ENCODE results near the gene NR2C1.
A peak's percentile ranks its signal among the peaks of the same experiment; 100 is the strongest.

The NR2C1 gene

DNA sequence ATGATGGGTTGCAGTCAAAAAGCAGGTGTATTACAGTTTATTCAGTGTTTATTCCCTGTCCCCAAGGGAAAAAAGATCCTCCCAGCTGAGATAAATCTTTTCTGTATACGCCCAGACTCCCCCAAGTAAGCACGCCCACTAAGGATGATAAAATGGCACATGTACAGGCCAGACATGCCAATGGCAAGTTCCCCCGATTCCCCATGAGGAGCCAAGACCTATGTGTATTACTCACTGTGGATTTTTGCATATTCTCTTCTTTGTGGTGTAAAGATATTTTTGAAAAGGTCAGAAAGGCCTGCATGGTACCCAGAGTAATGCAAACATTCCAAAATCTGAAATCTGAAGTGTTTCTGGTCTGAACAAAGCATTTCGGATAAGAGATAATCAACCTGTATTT is 22.2 kb downstream of the NR2C1 start:
- H3K4me3 ChIP-seq (ENCODE audit: low read depth in 1 of 2, low read length in 2 of 2) = no peak overlapping the region
- peaks cover 34 to 39% of the 10 kb centered on the region in 2 donors for H3K36me3 ChIP-seq (ENCODE audit: control insufficient read depth in 1 of 2, insufficient read depth in 2 of 2, low read length in 2 of 2)
- no peak overlapping the region for H3K27ac ChIP-seq (ENCODE audit: low read length)
- peaks cover 0 to 12% of the 10 kb centered on the region in 2 donors for H3K4me1 ChIP-seq (ENCODE audit: control insufficient read depth in 1 of 2, insufficient read depth in 2 of 2, low read length in 2 of 2)
- no peaks in the 10 kb centered on the region for H3K27me3 ChIP-seq (ENCODE audit: low read depth, low read length)
- H3K9me3 ChIP-seq (ENCODE audit: control insufficient read depth in 1 of 2, low read length in 2 of 2) = no peaks in the 10 kb centered on the region

DNA sequence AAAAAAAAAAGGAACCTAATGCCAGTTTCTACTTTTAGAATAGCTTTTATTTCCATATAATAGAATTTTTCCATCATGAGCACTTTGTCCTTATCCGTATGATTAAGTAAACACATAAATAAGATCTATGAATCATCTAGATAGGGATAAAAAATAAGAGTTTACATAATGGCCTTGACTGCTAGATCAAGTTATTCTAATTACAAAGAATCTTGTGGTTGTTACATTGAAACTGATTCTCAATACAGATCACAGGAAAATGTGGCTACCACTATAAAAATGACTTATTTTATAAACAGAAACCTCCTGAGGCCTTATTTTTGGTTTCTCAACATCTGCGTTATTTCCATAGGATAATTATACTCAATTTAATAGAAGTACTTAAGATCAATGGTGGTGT is 35.5 kb downstream of the NR2C1 start:
- Histone ChIP-seq H3K27ac (ENCODE audit: low read length) (no peak overlapping the region), H3K27me3 (ENCODE audit: low read depth, low read length) (no peaks in the 10 kb centered on the region), H3K9me3 (ENCODE audit: control insufficient read depth in 1 of 2, low read length in 2 of 2) (no peaks in the 10 kb centered on the region), H3K4me1 (ENCODE audit: control insufficient read depth in 1 of 2, insufficient read depth in 2 of 2, low read length in 2 of 2) (no peaks in the 10 kb centered on the region), H3K36me3 (ENCODE audit: control insufficient read depth in 1 of 2, insufficient read depth in 2 of 2, low read length in 2 of 2) (peaks cover 8 to 37% of the 10 kb centered on the region in 2 donors), H3K4me3 (ENCODE audit: low read depth in 1 of 2, low read length in 2 of 2) (no peak overlapping the region)

DNA sequence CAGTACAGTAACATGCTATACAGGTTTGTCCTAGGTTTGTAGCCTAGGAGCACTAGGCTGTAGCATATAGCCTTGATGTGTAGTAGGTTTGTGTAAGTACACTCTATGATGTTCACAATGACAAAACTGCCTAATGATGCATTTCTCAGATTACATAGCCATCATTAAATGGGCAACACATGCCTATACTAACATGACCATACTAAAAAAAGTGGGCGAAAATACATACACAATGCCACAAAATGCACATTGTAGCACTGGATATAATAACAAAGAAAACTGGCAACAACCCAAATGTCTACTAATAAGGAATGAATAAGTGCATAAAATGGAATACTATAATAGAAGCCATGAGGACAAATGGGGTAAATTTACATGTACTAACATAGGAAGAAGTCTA is 38.7 kb downstream of the NR2C1 start:
- no peak overlapping the region for H3K27ac ChIP-seq (ENCODE audit: low read length)
- no peaks in the 10 kb centered on the region for H3K27me3 ChIP-seq (ENCODE audit: low read depth, low read length)
- no peaks in the 10 kb centered on the region for H3K9me3 ChIP-seq (ENCODE audit: control insufficient read depth in 1 of 2, low read length in 2 of 2)
- no peak overlapping the region for H3K4me3 ChIP-seq (ENCODE audit: low read depth in 1 of 2, low read length in 2 of 2)
- H3K36me3 ChIP-seq (ENCODE audit: control insufficient read depth in 1 of 2, insufficient read depth in 2 of 2, low read length in 2 of 2) = peaks cover 12 to 55% of the 10 kb centered on the region in 2 donors
- H3K4me1 ChIP-seq (ENCODE audit: control insufficient read depth in 1 of 2, insufficient read depth in 2 of 2, low read length in 2 of 2) = no peaks in the 10 kb centered on the region

DNA sequence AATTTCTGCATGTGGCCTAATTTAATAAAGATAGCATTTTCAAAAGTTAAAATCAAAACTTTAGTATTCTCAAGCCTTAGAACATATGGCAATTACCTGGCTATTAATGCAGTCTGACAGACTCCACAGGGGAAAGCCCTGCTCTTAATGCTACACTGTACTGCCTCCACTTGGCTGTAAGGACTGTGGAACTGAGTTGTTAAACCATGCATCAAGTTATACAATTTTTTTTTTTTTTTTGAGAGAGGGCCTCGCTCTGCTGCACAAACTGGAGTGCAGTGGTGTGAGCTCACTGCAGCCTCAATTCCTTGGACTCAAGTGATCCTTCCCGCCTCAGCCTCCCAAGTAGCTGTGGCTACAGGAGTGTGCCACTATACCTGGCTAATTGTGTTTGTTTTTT is 50.9 kb downstream of the NR2C1 start:
- Histone ChIP-seq H3K27ac (ENCODE audit: low read length) (no peak overlapping the region), H3K9me3 (ENCODE audit: control insufficient read depth in 1 of 2, low read length in 2 of 2) (no peaks in the 10 kb centered on the region), H3K27me3 (ENCODE audit: low read depth, low read length) (no peaks in the 10 kb centered on the region), H3K4me3 (ENCODE audit: low read depth in 1 of 2, low read length in 2 of 2) (no peak overlapping the region), H3K4me1 (ENCODE audit: control insufficient read depth in 1 of 2, insufficient read depth in 2 of 2, low read length in 2 of 2) (no peaks in the 10 kb centered on the region), H3K36me3 (ENCODE audit: control insufficient read depth in 1 of 2, insufficient read depth in 2 of 2, low read length in 2 of 2) (peaks cover 5 to 14% of the 10 kb centered on the region in 2 donors)

DNA sequence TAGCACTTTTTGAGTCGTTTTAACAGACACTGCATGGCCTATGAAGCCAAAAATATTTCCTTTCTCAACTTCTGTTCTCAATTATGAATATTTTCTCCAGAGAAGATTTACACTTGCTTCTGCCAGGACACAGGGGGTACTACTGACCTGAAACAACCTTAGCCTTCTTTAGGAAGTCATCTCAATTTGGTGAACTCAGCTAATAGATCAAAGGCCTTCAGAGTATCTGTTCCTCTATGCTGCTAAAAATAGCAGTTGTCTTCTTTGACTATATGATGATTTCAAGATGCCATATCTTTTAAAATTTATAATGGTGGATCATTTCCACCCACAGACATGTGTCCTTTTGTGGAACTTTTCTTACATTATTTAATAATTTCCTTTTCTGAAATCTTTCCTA is 55.9 kb downstream of the NR2C1 start:
- Histone ChIP-seq H3K4me3 (ENCODE audit: low read depth in 1 of 2, low read length in 2 of 2) (no peak overlapping the region), H3K27ac (ENCODE audit: low read length) (no peak overlapping the region), H3K4me1 (ENCODE audit: control insufficient read depth in 1 of 2, insufficient read depth in 2 of 2, low read length in 2 of 2) (no peaks in the 10 kb centered on the region), H3K9me3 (ENCODE audit: control insufficient read depth in 1 of 2, low read length in 2 of 2) (no peaks in the 10 kb centered on the region), H3K27me3 (ENCODE audit: low read depth, low read length) (no peaks in the 10 kb centered on the region), H3K36me3 (ENCODE audit: control insufficient read depth in 1 of 2, insufficient read depth in 2 of 2, low read length in 2 of 2) (peaks cover 3 to 5% of the 10 kb centered on the region in 2 donors)

DNA sequence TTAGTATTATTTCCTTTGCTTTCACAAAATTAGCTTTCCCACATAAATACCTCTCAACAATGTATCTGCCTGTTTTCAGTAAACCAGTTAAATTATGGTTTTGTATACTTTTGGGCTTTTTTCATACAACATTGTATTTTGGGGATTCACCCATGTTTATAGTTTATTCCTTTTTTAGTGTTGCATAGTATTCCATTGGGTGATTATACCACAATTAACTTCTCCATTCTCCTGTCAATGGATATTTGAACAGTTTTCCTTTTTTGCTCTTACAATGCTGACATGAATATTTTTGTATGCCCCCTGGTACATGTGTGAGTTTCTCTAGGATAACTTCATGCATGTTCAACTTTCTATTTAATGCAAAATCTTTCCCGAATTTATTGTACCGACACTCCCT is 57.3 kb downstream of the NR2C1 start:
- no peaks in the 10 kb centered on the region for H3K9me3 ChIP-seq (ENCODE audit: control insufficient read depth in 1 of 2, low read length in 2 of 2)
- H3K27ac ChIP-seq (ENCODE audit: low read length) = no peak overlapping the region
- H3K27me3 ChIP-seq (ENCODE audit: low read depth, low read length) = no peaks in the 10 kb centered on the region
- no peaks in the 10 kb centered on the region for H3K4me1 ChIP-seq (ENCODE audit: control insufficient read depth in 1 of 2, insufficient read depth in 2 of 2, low read length in 2 of 2)
- H3K36me3 ChIP-seq (ENCODE audit: control insufficient read depth in 1 of 2, insufficient read depth in 2 of 2, low read length in 2 of 2) = peaks cover 0 to 5% of the 10 kb centered on the region in 2 donors
- H3K4me3 ChIP-seq (ENCODE audit: low read depth in 1 of 2, low read length in 2 of 2) = no peak overlapping the region

DNA sequence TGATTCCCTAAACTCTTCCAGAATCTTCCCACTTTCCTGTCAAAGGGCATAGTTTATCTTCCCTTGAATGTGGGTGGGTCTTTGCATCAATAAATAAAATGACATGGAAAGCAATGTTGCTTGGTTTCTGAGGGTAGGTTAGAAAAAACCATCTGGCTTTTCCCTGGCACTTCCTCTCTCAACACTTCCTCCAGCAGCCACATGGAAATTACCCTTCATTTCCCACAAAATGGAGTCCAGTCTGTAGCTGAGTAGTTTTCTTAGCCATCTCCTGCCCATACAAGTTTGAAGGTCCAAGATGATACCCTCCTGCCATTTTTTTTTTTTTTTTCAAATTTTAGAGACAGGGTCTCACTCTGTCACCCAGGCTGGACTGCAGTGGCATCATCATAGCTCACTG is 58.9 kb downstream of the NR2C1 start:
- Histone ChIP-seq H3K27ac (ENCODE audit: low read length) (no peak overlapping the region), H3K4me3 (ENCODE audit: low read depth in 1 of 2, low read length in 2 of 2) (no peak overlapping the region), H3K36me3 (ENCODE audit: control insufficient read depth in 1 of 2, insufficient read depth in 2 of 2, low read length in 2 of 2) (peaks cover 0 to under 1% of the 10 kb centered on the region in 2 donors), H3K4me1 (ENCODE audit: control insufficient read depth in 1 of 2, insufficient read depth in 2 of 2, low read length in 2 of 2) (no peaks in the 10 kb centered on the region), H3K27me3 (ENCODE audit: low read depth, low read length) (no peaks in the 10 kb centered on the region), H3K9me3 (ENCODE audit: control insufficient read depth in 1 of 2, low read length in 2 of 2) (no peaks in the 10 kb centered on the region)

DNA sequence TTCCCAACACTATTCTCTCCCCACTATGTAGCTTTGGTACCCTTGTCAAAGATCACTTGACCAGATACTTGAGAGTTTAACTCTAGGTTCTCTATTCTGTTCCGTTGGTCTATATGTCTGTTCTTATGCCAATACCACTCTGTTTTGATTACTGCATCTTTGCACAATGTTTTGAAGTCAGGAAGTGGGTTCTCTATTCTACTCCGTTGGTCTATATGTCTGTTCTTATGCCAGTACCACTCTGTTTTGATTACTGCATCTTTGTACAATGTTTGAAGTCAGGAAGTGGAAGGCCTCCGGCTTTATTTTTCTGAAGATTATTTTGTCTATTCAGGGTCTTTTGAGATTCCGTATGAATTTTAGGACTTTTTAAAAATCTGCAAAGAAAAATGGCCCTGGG is 67.2 kb downstream of the NR2C1 start:
- Histone ChIP-seq H3K4me1 (ENCODE audit: control insufficient read depth in 1 of 2, insufficient read depth in 2 of 2, low read length in 2 of 2) (peaks cover 0 to 12% of the 10 kb centered on the region in 2 donors), H3K27ac (ENCODE audit: low read length) (no peak overlapping the region), H3K36me3 (ENCODE audit: control insufficient read depth in 1 of 2, insufficient read depth in 2 of 2, low read length in 2 of 2) (no peaks in the 10 kb centered on the region), H3K4me3 (ENCODE audit: low read depth in 1 of 2, low read length in 2 of 2) (no peak overlapping the region), H3K9me3 (ENCODE audit: control insufficient read depth in 1 of 2, low read length in 2 of 2) (peaks cover 0 to 5% of the 10 kb centered on the region in 2 donors), H3K27me3 (ENCODE audit: low read depth, low read length) (no peaks in the 10 kb centered on the region)

DNA sequence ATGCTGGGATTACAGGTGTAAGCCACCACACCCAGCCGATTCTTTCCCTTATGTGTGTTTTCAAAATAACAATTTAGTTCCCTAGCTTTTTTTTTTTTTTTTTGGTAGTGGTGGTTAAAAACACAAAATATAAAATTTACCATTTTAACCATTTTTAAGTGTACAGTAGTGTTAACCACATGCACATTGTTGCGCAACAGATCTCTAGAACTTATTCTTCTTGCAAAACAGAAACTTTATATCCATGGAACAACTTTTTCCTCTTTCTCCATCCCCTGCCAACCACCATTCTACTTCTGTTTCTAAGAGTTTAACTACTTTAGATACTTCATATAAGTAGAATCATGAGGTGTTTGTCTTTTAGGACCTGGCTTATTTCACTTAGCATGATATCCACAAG is 68.8 kb downstream of the NR2C1 start:
- Histone ChIP-seq H3K27me3 (ENCODE audit: low read depth, low read length) (no peaks in the 10 kb centered on the region), H3K9me3 (ENCODE audit: control insufficient read depth in 1 of 2, low read length in 2 of 2) (peaks cover 0 to 5% of the 10 kb centered on the region in 2 donors), H3K27ac (ENCODE audit: low read length) (no peak overlapping the region), H3K36me3 (ENCODE audit: control insufficient read depth in 1 of 2, insufficient read depth in 2 of 2, low read length in 2 of 2) (peaks cover 3 to 7% of the 10 kb centered on the region in 2 donors), H3K4me1 (ENCODE audit: control insufficient read depth in 1 of 2, insufficient read depth in 2 of 2, low read length in 2 of 2) (peaks cover 0 to 17% of the 10 kb centered on the region in 2 donors), H3K4me3 (ENCODE audit: low read depth in 1 of 2, low read length in 2 of 2) (no peak overlapping the region)

DNA sequence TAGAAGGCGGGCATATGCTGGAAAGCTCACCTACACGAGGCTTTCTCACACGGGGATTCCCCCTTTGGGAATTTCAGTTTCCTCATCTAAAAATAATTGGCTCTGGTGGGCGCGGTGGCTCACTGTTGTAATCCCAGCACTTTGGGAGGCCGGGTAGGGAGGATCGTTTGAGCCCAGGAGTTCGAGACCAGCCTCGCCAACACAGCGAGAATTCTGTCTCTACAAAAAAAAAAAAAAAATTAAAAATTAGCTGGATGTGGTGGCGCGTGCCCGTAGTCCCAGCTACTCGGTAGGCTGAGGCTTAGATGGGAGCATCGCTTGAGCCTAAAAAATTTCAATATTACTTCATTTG is 69.5 kb downstream of the NR2C1 start:
- Histone ChIP-seq H3K4me3 (ENCODE audit: low read depth in 1 of 2, low read length in 2 of 2) (peak overlapping the region; percentile 96 to 98), H3K4me1 (ENCODE audit: control insufficient read depth in 1 of 2, insufficient read depth in 2 of 2, low read length in 2 of 2) (peaks cover 0 to 17% of the 10 kb centered on the region in 2 donors), H3K27me3 (ENCODE audit: low read depth, low read length) (no peaks in the 10 kb centered on the region)

DNA sequence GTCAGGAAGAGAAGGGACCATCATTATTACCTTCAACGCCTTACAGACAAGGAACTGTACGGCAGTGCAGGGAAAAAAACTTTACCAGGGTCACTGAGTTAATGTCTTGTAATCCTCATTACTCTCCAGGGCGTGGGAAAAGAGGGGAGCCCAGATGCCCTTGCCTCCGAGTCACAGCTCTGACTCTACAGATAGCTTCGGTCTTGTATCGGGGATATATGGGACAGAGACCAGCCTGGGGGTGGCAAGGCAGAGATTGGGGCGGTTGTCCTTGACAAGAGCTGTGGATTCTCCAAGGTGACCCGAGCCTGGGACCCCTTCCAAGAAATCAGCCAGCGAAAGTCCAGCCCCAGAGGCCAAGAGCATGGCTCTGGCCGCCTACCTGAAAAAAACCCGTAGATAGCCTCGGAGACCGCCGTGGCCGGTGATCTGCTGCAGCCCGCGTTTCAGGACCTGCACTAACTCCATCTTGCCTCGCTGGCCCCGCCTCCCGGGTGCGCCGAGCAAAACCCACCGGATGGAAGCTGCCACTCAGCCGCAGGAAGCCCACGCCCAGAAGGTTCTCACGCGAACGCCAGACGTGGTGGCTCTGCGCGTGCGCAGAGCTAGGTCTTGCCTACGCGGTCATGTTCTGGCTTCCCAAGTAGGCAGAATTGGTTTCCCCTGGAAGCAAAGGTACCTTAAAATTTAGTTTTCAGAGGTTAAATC is 70.1 kb downstream of the NR2C1 start, which contains the start of gene NDUFA12:
Gene NDUFA12, minus strand, starts transcription at position 485 of the 708 bp plus-strand sequence. Its CDS starts 17 bp downstream, at position 468.
- Histone ChIP-seq H3K36me3 (ENCODE audit: control insufficient read depth in 1 of 2, insufficient read depth in 2 of 2, low read length in 2 of 2) (peaks cover 3 to 7% of the 10 kb centered on the region in 2 donors), H3K4me1 (ENCODE audit: control insufficient read depth in 1 of 2, insufficient read depth in 2 of 2, low read length in 2 of 2) (peaks cover 0 to 17% of the 10 kb centered on the region in 2 donors), H3K4me3 (ENCODE audit: low read depth in 1 of 2, low read length in 2 of 2) (peak within 1 kb of the TSS; percentile 96 to 98), H3K27me3 (ENCODE audit: low read depth, low read length) (no peaks in the 10 kb centered on the region), H3K27ac (ENCODE audit: low read length) (peak within 1 kb of the TSS; percentile 85), H3K9me3 (ENCODE audit: control insufficient read depth in 1 of 2, low read length in 2 of 2) (peaks cover 0 to 5% of the 10 kb centered on the region in 2 donors)

More for the DNA sequence above, 69.5 kb downstream of the NR2C1 start:
- Histone ChIP-seq H3K27ac (ENCODE audit: low read length) (peak overlapping the region; percentile 85), H3K36me3 (ENCODE audit: control insufficient read depth in 1 of 2, insufficient read depth in 2 of 2, low read length in 2 of 2) (peaks cover 3 to 7% of the 10 kb centered on the region in 2 donors), H3K9me3 (ENCODE audit: control insufficient read depth in 1 of 2, low read length in 2 of 2) (peaks cover 0 to 5% of the 10 kb centered on the region in 2 donors)

DNA sequence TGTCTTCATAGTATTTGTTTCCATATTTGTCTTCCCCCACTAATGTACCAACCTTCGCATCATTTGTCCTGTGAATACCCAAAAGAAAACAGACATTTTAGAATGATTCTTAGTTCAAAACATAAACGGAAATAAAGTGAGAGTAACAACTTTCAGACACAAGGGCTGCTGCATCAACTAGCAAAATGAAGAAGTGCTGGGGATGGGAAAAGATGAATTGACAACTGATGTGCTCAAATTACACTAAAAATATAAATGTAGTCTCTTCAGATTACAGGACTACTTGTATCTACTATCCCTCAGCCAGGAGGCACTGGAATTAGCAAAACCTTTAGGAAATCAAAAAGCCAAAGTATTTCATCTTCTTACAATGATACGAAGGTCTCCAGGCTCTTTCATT is 70.7 kb downstream of the NR2C1 start:
- peaks cover 3 to 7% of the 10 kb centered on the region in 2 donors for H3K36me3 ChIP-seq (ENCODE audit: control insufficient read depth in 1 of 2, insufficient read depth in 2 of 2, low read length in 2 of 2)
- peaks cover 0 to 1% of the 10 kb centered on the region in 2 donors for H3K9me3 ChIP-seq (ENCODE audit: control insufficient read depth in 1 of 2, low read length in 2 of 2)

More for the DNA sequence above, 70.7 kb downstream of the NR2C1 start:
- peak overlapping the region; percentile 85 for H3K27ac ChIP-seq (ENCODE audit: low read length)
- peak overlapping the region; percentile 96 to 98 for H3K4me3 ChIP-seq (ENCODE audit: low read depth in 1 of 2, low read length in 2 of 2)
- H3K27me3 ChIP-seq (ENCODE audit: low read depth, low read length) = no peaks in the 10 kb centered on the region
- peaks cover 0 to 17% of the 10 kb centered on the region in 2 donors for H3K4me1 ChIP-seq (ENCODE audit: control insufficient read depth in 1 of 2, insufficient read depth in 2 of 2, low read length in 2 of 2)
